IMR-90 (cell line): Measurements from ENCODE around the gene ARFIP2. TPM values are rescaled to one million over a fixed set of nuclear protein-coding genes. Genes with fewer than 3 reads are reported as not detected.

ENCODE experiments used
- ATAC-seq: fragments of 200-7000 bp; cut with Tn5 transposase; 2 replicates; pipeline ENCODE4 v1.9.1; 2020; ENCODE audit warnings: low read depth, mild to moderate bottlenecking, moderate library complexity
- BruUV-seq: library from RNA; stranded (reverse); fragments of 400-500 nt; replicated peaks from 2 replicates; lab custom pipeline; 2021; lab: Mats Ljungman, UMichigan
- CTCF ChIA-PET: fragments of 300-600 bp; formaldehyde crosslinking; extraction: SDS; loops from one replicate; lab custom pipeline; 2021; ENCODE audit warnings: antibody characterized with exemption; lab: Yijun Ruan, JAX
- POLR2A ChIA-PET: fragments of 300-600 bp; sonication (Branson Sonifier 250); formaldehyde crosslinking; loops from one replicate; lab custom pipeline; 2022; ENCODE audit warnings: antibody characterized with exemption; ENCODE audit not compliant: unreplicated experiment; lab: Charles Lee
- DNase-seq: peaks from one replicate; pipeline ENCODE4 v3.0.0; 2013
- H2AFZ ChIP-seq: replicated peaks from 2 replicates; pipeline ENCODE3; 2013; ENCODE audit warnings: low read length, mild to moderate bottlenecking; ENCODE audit not compliant: poor library complexity
- H2AK5ac ChIP-seq: 2 replicates; pipeline ENCODE4 v1.6.1; 2013; ENCODE audit warnings: low read depth, low read length, inconsistent platforms
- H2AK9ac ChIP-seq: replicated peaks from 2 replicates; pipeline ENCODE3; 2013; ENCODE audit warnings: mild to moderate bottlenecking, low read depth, low read length, moderate library complexity; ENCODE audit not compliant: poor library complexity
- H2BK120ac ChIP-seq: 2 replicates; pipeline ENCODE4 v1.6.1; 2013; ENCODE audit warnings: low read depth, low read length, inconsistent platforms
- H2BK15ac ChIP-seq: 3 replicates; pipeline ENCODE4 v1.6.1; 2013; ENCODE audit warnings: low read depth, low read length, inconsistent platforms
- H2BK20ac ChIP-seq: 2 replicates; pipeline ENCODE4 v1.6.1; 2013; ENCODE audit warnings: low read depth, mild to moderate bottlenecking, inconsistent platforms, low read length, moderate library complexity
- H2BK5ac ChIP-seq: 2 replicates; pipeline ENCODE4 v1.6.1; 2013; ENCODE audit warnings: mild to moderate bottlenecking, low read depth, low read length, inconsistent platforms; ENCODE audit not compliant: poor library complexity, severe bottlenecking
- H3K14ac ChIP-seq: replicated peaks from 2 replicates; pipeline ENCODE4 v1.6.1; 2013; ENCODE audit warnings: low read depth, low read length, inconsistent platforms
- H3K18ac ChIP-seq: 2 replicates; pipeline ENCODE4 v1.6.1; 2013; ENCODE audit warnings: low read depth, low read length, control low read depth
- H3K23ac ChIP-seq: 2 replicates; pipeline ENCODE4 v1.6.1; 2013; ENCODE audit warnings: low read depth, low read length, inconsistent platforms
- H3K27ac ChIP-seq: 2 replicates; pipeline ENCODE4 v1.5.1; 2013; ENCODE audit warnings: mild to moderate bottlenecking, control low read depth, low read length; ENCODE audit not compliant: insufficient read depth
- H3K27me3 ChIP-seq: 2 replicates; pipeline ENCODE4 v1.6.1; 2013; ENCODE audit warnings: low read length; ENCODE audit not compliant: control insufficient read depth, insufficient read depth
- H3K36me3 ChIP-seq: 2 replicates; pipeline ENCODE4 v1.6.1; 2013; ENCODE audit warnings: low read length, mixed read lengths; ENCODE audit not compliant: control insufficient read depth, insufficient read depth
- H3K4ac ChIP-seq: 2 replicates; pipeline ENCODE4 v1.6.1; 2013; ENCODE audit warnings: low read depth, low read length, inconsistent platforms
- H3K4me1 ChIP-seq: 2 replicates; pipeline ENCODE4 v1.6.1; 2013; ENCODE audit warnings: low read length, mixed read lengths; ENCODE audit not compliant: control insufficient read depth, insufficient read depth
- H3K4me2 ChIP-seq: 2 replicates; pipeline ENCODE4 v1.6.1; 2013; ENCODE audit warnings: low read depth, mild to moderate bottlenecking, control low read depth, low read length, moderate library complexity
- H3K4me3 ChIP-seq: 2 replicates; pipeline ENCODE4 v1.5.1; 2013; ENCODE audit warnings: low read depth, mild to moderate bottlenecking, control low read depth, low read length, moderate library complexity; ENCODE audit not compliant: insufficient read depth
- H3K56ac ChIP-seq: 2 replicates; pipeline ENCODE4 v1.6.1; 2013; ENCODE audit warnings: low read length, inconsistent platforms; ENCODE audit not compliant: insufficient read depth; ENCODE audit errors: extremely low read depth
- H3K79me1 ChIP-seq, 2 experiments: 2 replicates each; pipeline ENCODE4 v1.6.1; 2013; ENCODE audit warnings: low read length in 2 of 2, inconsistent platforms in 1 of 2, low read depth in 1 of 2
- H3K9ac ChIP-seq: 2 replicates; pipeline ENCODE4 v1.6.1; 2013; ENCODE audit warnings: low read depth, low read length, control low read depth
- H3K9me1 ChIP-seq: 2 replicates; pipeline ENCODE4 v1.6.1; 2013; ENCODE audit warnings: low read length, inconsistent platforms; ENCODE audit not compliant: insufficient read depth
- H3K9me3 ChIP-seq: 2 replicates; pipeline ENCODE4 v1.6.1; 2013; ENCODE audit warnings: low read length; ENCODE audit not compliant: control insufficient read depth, insufficient read depth
- H4K20me1 ChIP-seq: 2 replicates; pipeline ENCODE4 v1.6.1; 2013; ENCODE audit warnings: low read length, inconsistent platforms; ENCODE audit not compliant: insufficient read depth
- H4K5ac ChIP-seq: 2 replicates; pipeline ENCODE4 v1.6.1; 2013; ENCODE audit warnings: mild to moderate bottlenecking, low read depth, low read length, control low read depth
- H4K8ac ChIP-seq, 2 experiments: 2 replicates each; pipeline ENCODE4 v1.6.1; 2013; ENCODE audit warnings: low read depth in 2 of 2, low read length in 2 of 2, control low read depth in 1 of 2, inconsistent platforms in 1 of 2
- H4K91ac ChIP-seq: 2 replicates; pipeline ENCODE4 v1.6.1; 2013; ENCODE audit warnings: low read depth, low read length, inconsistent platforms; ENCODE audit not compliant: insufficient read depth
- CEBPB ChIP-seq: IDR thresholded peaks from 2 replicates; pipeline ENCODE4 v1.6.1; 2012; ENCODE audit warnings: low read depth, low read length, improper control_type of control experiment
- CHD1 ChIP-seq: IDR thresholded peaks from 2 replicates; pipeline ENCODE4 v1.6.1; 2012; ENCODE audit warnings: low read depth, low read length, improper control_type of control experiment
- CTCF ChIP-seq: conservative IDR thresholded peaks from 2 replicates; pipeline ENCODE4 v1.5.1; 2012; ENCODE audit warnings: mild to moderate bottlenecking, low read depth, low read length, improper control_type of control experiment
- ELK1 ChIP-seq: fragments of 150-350 bp; IDR thresholded peaks from 2 replicates; pipeline ENCODE4 v1.6.1; 2016; ENCODE audit warnings: low read depth, mild to moderate bottlenecking, low read length, moderate library complexity, borderline replicate concordance
- FOS ChIP-seq: fragments of 150-350 bp; IDR thresholded peaks from 2 replicates; pipeline ENCODE4 v1.6.1; 2016; ENCODE audit warnings: low read depth, low read length
- MAFK ChIP-seq: IDR thresholded peaks from 2 replicates; pipeline ENCODE4 v1.6.1; 2012; ENCODE audit warnings: low read depth, low read length, improper control_type of control experiment
- MXI1 ChIP-seq: IDR thresholded peaks from 2 replicates; pipeline ENCODE4 v1.6.1; 2012; ENCODE audit warnings: low read depth, mild to moderate bottlenecking, low read length, moderate library complexity, borderline replicate concordance
- NFE2L2 ChIP-seq: fragments of 150-350 bp; IDR thresholded peaks from 2 replicates; pipeline ENCODE4 v1.6.1; 2016; ENCODE audit warnings: low read depth, mild to moderate bottlenecking, low read length
- POLR2A ChIP-seq: IDR thresholded peaks from 2 replicates; pipeline ENCODE4 v1.6.1; 2012; ENCODE audit warnings: mild to moderate bottlenecking, low read depth, low read length
- RAD21 ChIP-seq: IDR thresholded peaks from 2 replicates; pipeline ENCODE4 v1.6.1; 2012; ENCODE audit warnings: low read length, improper control_type of control experiment
- RFX5 ChIP-seq: IDR thresholded peaks from 2 replicates; pipeline ENCODE4 v1.8.0; 2012; ENCODE audit warnings: low read depth, mild to moderate bottlenecking, low read length, moderate library complexity
- SMC3 ChIP-seq: fragments of 150-350 bp; IDR thresholded peaks from 2 replicates; pipeline ENCODE4 v1.6.1; 2016; ENCODE audit warnings: low read depth, mild to moderate bottlenecking, antibody characterized with exemption, low read length, moderate library complexity
- WGBS, 2 experiments: methylation state at CpG; one replicate each; pipeline versions ENCODE4 v1.1.5 to v1.1.7; 2013; ENCODE audit warnings: missing lambda C conversion rate in 2 of 2; ENCODE audit not compliant: insufficient read length in 1 of 2; ENCODE audit errors: extremely low coverage in 2 of 2; 5-methylcytosine and 5-hydroxymethylcytosine counted together
- dilution Hi-C: fragments of 300-500 bp; cut with HindIII; formaldehyde crosslinking; loops from one replicate; pipeline ENCODE4 v1.14.3; 2018; ENCODE audit warnings: low sequenced_read_pairs; ENCODE audit not compliant: unreplicated experiment
- in situ Hi-C: fragments of 300-500 bp; cut with MboI; formaldehyde crosslinking; loops from 3 replicates; pipeline ENCODE4 v1.14.3; 2019; ENCODE audit warnings: low sequenced_read_pairs, inconsistent platforms, mixed read lengths
- intact Hi-C: fragments of 100-400 bp; cut with micrococcal nuclease; formaldehyde crosslinking; loops from 2 replicates; pipeline ENCODE4 v1.10.0; 2022
- polyA plus RNA-seq, 3 experiments: library from polyadenylated mRNA; depleted of rRNA; stranded (reverse); fragments of >200 nt; gene quantifications; 2 replicates each; pipeline ENCODE4 v1.2.3, GENCODE V29; 2012; ENCODE audit warnings: low replicate concordance in 1 of 3
- total RNA-seq: library from RNA; depleted of rRNA; stranded (reverse); fragments of >200 nt; gene quantifications from 2 replicates; pipeline ENCODE4 v1.2.3, GENCODE V29; 2012

Gene ARFIP2
- total and polyA plus RNA-seq, 2 of the 4 experiments (the other 2 are of a cell fraction) = 84.4 to 93.9 TPM

- no peaks in the 10 kb centered on the region for H4K20me1 ChIP-seq
- H2AK5ac ChIP-seq = no peak overlapping the region
- ChIA-PET CTCF (interaction anchor here (1.0 kb wide), 1 partner anchor 53 kb away, joined by 4 read pairs; no protein-coding TSS in a partner anchor), POLR2A (no interaction called here)
- H3K18ac ChIP-seq = no peak overlapping the region
- dilution Hi-C loops = no loop called here
- no peaks in the 10 kb centered on the region for H3K9me1 ChIP-seq
- intact Hi-C loops = no loop called here
- no peaks in the 10 kb centered on the region for H3K36me3 ChIP-seq
- no CpG with 5 or more reads among the region's 3 CpGs for WGBS, 2 experiments
- no peak for TF ChIP-seq CTCF
- TF ChIP-seq FOS = no peak
- TF ChIP-seq SMC3 = no peak
- no peak for TF ChIP-seq CEBPB
- TF ChIP-seq RAD21 = no peak
- no peak for TF ChIP-seq ELK1
- TF ChIP-seq NFE2L2 = no peak
- no peak for TF ChIP-seq CHD1
- no peak for TF ChIP-seq MXI1
- TF ChIP-seq POLR2A = no peak
- TF ChIP-seq MAFK = no peak
- TF ChIP-seq RFX5 = no peak
- BruUV-seq = no TSS peak
- H3K79me1 ChIP-seq = no peaks in the 10 kb centered on the region
- H4K5ac ChIP-seq = no peak overlapping the region
- in situ Hi-C loops = no loop called here
- no peak overlapping the region for H3K23ac ChIP-seq
- DNase-seq (peak; percentile 65), ATAC-seq (peak; percentile 64; the same call in 1 of the 2 replicates)
- H2AK9ac ChIP-seq = no peak overlapping the region
- no peaks in the 10 kb centered on the region for H3K4me1 ChIP-seq
- H2BK15ac ChIP-seq = no peak overlapping the region
- H3K27me3 ChIP-seq = no peaks in the 10 kb centered on the region
- no peak overlapping the region for H3K4ac ChIP-seq
- no peak overlapping the region for H3K4me3 ChIP-seq
- H2BK20ac ChIP-seq = no peak overlapping the region
- H2BK120ac ChIP-seq = no peak overlapping the region
- H2AFZ ChIP-seq = no peak overlapping the region
- no peak overlapping the region for H3K14ac ChIP-seq
- H3K56ac ChIP-seq = no peak overlapping the region
- H3K9me3 ChIP-seq = no peaks in the 10 kb centered on the region
- H4K8ac ChIP-seq = no peak overlapping the region
- no peak overlapping the region for H3K27ac ChIP-seq
- H3K9ac ChIP-seq = no peak overlapping the region
- no peak overlapping the region for H4K91ac ChIP-seq
- no peak overlapping the region for H3K4me2 ChIP-seq
- H2BK5ac ChIP-seq = no peak overlapping the region
Observed at GRCh38 chr11:6431861-6432260, 49.3 kb downstream of the ARFIP2 start.
